IMR-90 (cell line): ENCODE data around the gene SREBF2. TPM values are rescaled to one million over a fixed set of nuclear protein-coding genes. Genes with fewer than 3 reads are reported as not detected.

Experiments used
- ATAC-seq: fragments of 200-7000 bp; cut with Tn5 transposase; 2 replicates; pipeline ENCODE4 v1.9.1; 2020; ENCODE audit warnings: low read depth, mild to moderate bottlenecking, moderate library complexity
- BruUV-seq: library from RNA; stranded (reverse); fragments of 400-500 nt; replicated peaks from 2 replicates; lab custom pipeline; 2021; lab: Mats Ljungman, UMichigan
- CTCF ChIA-PET: fragments of 300-600 bp; formaldehyde crosslinking; extraction: SDS; loops from one replicate; lab custom pipeline; 2021; ENCODE audit warnings: antibody characterized with exemption; lab: Yijun Ruan, JAX
- POLR2A ChIA-PET: fragments of 300-600 bp; sonication (Branson Sonifier 250); formaldehyde crosslinking; loops from one replicate; lab custom pipeline; 2022; ENCODE audit warnings: antibody characterized with exemption; ENCODE audit not compliant: unreplicated experiment; lab: Charles Lee
- DNase-seq: peaks from one replicate; pipeline ENCODE4 v3.0.0; 2013
- H2AFZ ChIP-seq: replicated peaks from 2 replicates; pipeline ENCODE3; 2013; ENCODE audit warnings: low read length, mild to moderate bottlenecking; ENCODE audit not compliant: poor library complexity
- H2AK5ac ChIP-seq: 2 replicates; pipeline ENCODE4 v1.6.1; 2013; ENCODE audit warnings: low read depth, low read length, inconsistent platforms
- H2AK9ac ChIP-seq: replicated peaks from 2 replicates; pipeline ENCODE3; 2013; ENCODE audit warnings: mild to moderate bottlenecking, low read depth, low read length, moderate library complexity; ENCODE audit not compliant: poor library complexity
- H2BK120ac ChIP-seq: 2 replicates; pipeline ENCODE4 v1.6.1; 2013; ENCODE audit warnings: low read depth, low read length, inconsistent platforms
- H2BK15ac ChIP-seq: 3 replicates; pipeline ENCODE4 v1.6.1; 2013; ENCODE audit warnings: low read depth, low read length, inconsistent platforms
- H2BK20ac ChIP-seq: 2 replicates; pipeline ENCODE4 v1.6.1; 2013; ENCODE audit warnings: low read depth, mild to moderate bottlenecking, inconsistent platforms, low read length, moderate library complexity
- H2BK5ac ChIP-seq: 2 replicates; pipeline ENCODE4 v1.6.1; 2013; ENCODE audit warnings: mild to moderate bottlenecking, low read depth, low read length, inconsistent platforms; ENCODE audit not compliant: poor library complexity, severe bottlenecking
- H3K14ac ChIP-seq: replicated peaks from 2 replicates; pipeline ENCODE4 v1.6.1; 2013; ENCODE audit warnings: low read depth, low read length, inconsistent platforms
- H3K18ac ChIP-seq: 2 replicates; pipeline ENCODE4 v1.6.1; 2013; ENCODE audit warnings: low read depth, low read length, control low read depth
- H3K23ac ChIP-seq: 2 replicates; pipeline ENCODE4 v1.6.1; 2013; ENCODE audit warnings: low read depth, low read length, inconsistent platforms
- H3K27ac ChIP-seq: 2 replicates; pipeline ENCODE4 v1.5.1; 2013; ENCODE audit warnings: mild to moderate bottlenecking, control low read depth, low read length; ENCODE audit not compliant: insufficient read depth
- H3K27me3 ChIP-seq: 2 replicates; pipeline ENCODE4 v1.6.1; 2013; ENCODE audit warnings: low read length; ENCODE audit not compliant: control insufficient read depth, insufficient read depth
- H3K36me3 ChIP-seq: 2 replicates; pipeline ENCODE4 v1.6.1; 2013; ENCODE audit warnings: low read length, mixed read lengths; ENCODE audit not compliant: control insufficient read depth, insufficient read depth
- H3K4ac ChIP-seq: 2 replicates; pipeline ENCODE4 v1.6.1; 2013; ENCODE audit warnings: low read depth, low read length, inconsistent platforms
- H3K4me1 ChIP-seq: 2 replicates; pipeline ENCODE4 v1.6.1; 2013; ENCODE audit warnings: low read length, mixed read lengths; ENCODE audit not compliant: control insufficient read depth, insufficient read depth
- H3K4me2 ChIP-seq: 2 replicates; pipeline ENCODE4 v1.6.1; 2013; ENCODE audit warnings: low read depth, mild to moderate bottlenecking, control low read depth, low read length, moderate library complexity
- H3K4me3 ChIP-seq: 2 replicates; pipeline ENCODE4 v1.5.1; 2013; ENCODE audit warnings: low read depth, mild to moderate bottlenecking, control low read depth, low read length, moderate library complexity; ENCODE audit not compliant: insufficient read depth
- H3K56ac ChIP-seq: 2 replicates; pipeline ENCODE4 v1.6.1; 2013; ENCODE audit warnings: low read length, inconsistent platforms; ENCODE audit not compliant: insufficient read depth; ENCODE audit errors: extremely low read depth
- H3K79me1 ChIP-seq, 2 experiments: 2 replicates each; pipeline ENCODE4 v1.6.1; 2013; ENCODE audit warnings: low read length in 2 of 2, inconsistent platforms in 1 of 2, low read depth in 1 of 2
- H3K9ac ChIP-seq: 2 replicates; pipeline ENCODE4 v1.6.1; 2013; ENCODE audit warnings: low read depth, low read length, control low read depth
- H3K9me1 ChIP-seq: 2 replicates; pipeline ENCODE4 v1.6.1; 2013; ENCODE audit warnings: low read length, inconsistent platforms; ENCODE audit not compliant: insufficient read depth
- H3K9me3 ChIP-seq: 2 replicates; pipeline ENCODE4 v1.6.1; 2013; ENCODE audit warnings: low read length; ENCODE audit not compliant: control insufficient read depth, insufficient read depth
- H4K20me1 ChIP-seq: 2 replicates; pipeline ENCODE4 v1.6.1; 2013; ENCODE audit warnings: low read length, inconsistent platforms; ENCODE audit not compliant: insufficient read depth
- H4K5ac ChIP-seq: 2 replicates; pipeline ENCODE4 v1.6.1; 2013; ENCODE audit warnings: mild to moderate bottlenecking, low read depth, low read length, control low read depth
- H4K8ac ChIP-seq, 2 experiments: 2 replicates each; pipeline ENCODE4 v1.6.1; 2013; ENCODE audit warnings: low read depth in 2 of 2, low read length in 2 of 2, control low read depth in 1 of 2, inconsistent platforms in 1 of 2
- H4K91ac ChIP-seq: 2 replicates; pipeline ENCODE4 v1.6.1; 2013; ENCODE audit warnings: low read depth, low read length, inconsistent platforms; ENCODE audit not compliant: insufficient read depth
- RCOR1 ChIP-seq: IDR thresholded peaks from 2 replicates; pipeline ENCODE4 v1.6.1; 2012; ENCODE audit warnings: mild to moderate bottlenecking, low read length, improper control_type of control experiment; ENCODE audit not compliant: insufficient replicate concordance
- WGBS, 2 experiments: methylation state at CpG; one replicate each; pipeline versions ENCODE4 v1.1.5 to v1.1.7; 2013; ENCODE audit warnings: missing lambda C conversion rate in 2 of 2; ENCODE audit not compliant: insufficient read length in 1 of 2; ENCODE audit errors: extremely low coverage in 2 of 2; 5-methylcytosine and 5-hydroxymethylcytosine counted together
- dilution Hi-C: fragments of 300-500 bp; cut with HindIII; formaldehyde crosslinking; loops from one replicate; pipeline ENCODE4 v1.14.3; 2018; ENCODE audit warnings: low sequenced_read_pairs; ENCODE audit not compliant: unreplicated experiment
- in situ Hi-C: fragments of 300-500 bp; cut with MboI; formaldehyde crosslinking; loops from 3 replicates; pipeline ENCODE4 v1.14.3; 2019; ENCODE audit warnings: low sequenced_read_pairs, inconsistent platforms, mixed read lengths
- intact Hi-C: fragments of 100-400 bp; cut with micrococcal nuclease; formaldehyde crosslinking; loops from 2 replicates; pipeline ENCODE4 v1.10.0; 2022
- polyA plus RNA-seq, 3 experiments: library from polyadenylated mRNA; depleted of rRNA; stranded (reverse); fragments of >200 nt; gene quantifications; 2 replicates each; pipeline ENCODE4 v1.2.3, GENCODE V29; 2012; ENCODE audit warnings: low replicate concordance in 1 of 3
- total RNA-seq: library from RNA; depleted of rRNA; stranded (reverse); fragments of >200 nt; gene quantifications from 2 replicates; pipeline ENCODE4 v1.2.3, GENCODE V29; 2012

Gene SREBF2
- total and polyA plus RNA-seq, 2 of the 4 experiments (the other 2 are of a cell fraction) = 8.1 to 47.4 TPM

DNA sequence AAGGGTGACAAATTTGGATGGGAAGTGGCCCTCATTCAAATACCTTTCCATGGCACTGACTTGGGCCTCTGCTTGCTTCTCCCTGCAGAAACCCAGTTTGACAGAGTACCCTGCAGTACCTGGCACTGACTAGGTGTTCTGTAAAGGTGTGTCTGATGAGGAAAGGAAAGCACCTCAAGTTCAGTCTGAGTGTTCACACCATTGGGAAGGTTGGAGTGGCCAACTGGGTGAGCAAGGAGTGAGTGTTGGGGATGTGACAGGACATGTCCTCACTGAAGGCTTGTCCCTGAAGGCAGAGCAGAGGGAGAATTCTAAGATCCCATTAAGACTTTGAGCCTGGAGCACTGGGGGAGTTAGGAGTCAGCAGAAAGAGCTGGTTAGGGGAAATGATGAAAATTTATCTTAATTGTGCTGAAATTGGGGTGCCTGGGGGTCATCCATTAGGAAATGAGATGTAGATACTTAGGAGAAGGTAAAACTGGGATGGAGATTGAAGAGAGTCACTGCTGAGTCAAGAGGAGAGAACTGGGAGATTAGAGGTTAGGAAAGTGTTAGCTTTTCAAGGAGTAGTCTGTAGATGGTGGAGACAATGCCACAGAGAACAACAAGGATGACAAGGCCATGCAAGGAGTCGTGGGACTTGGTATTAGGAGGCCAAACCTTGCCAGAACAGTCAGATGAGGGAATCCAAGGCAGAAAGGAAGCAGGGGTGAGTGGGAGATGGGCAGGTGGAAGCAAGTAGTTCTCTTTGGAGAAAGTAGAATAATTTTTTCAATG, 6.1 kb downstream of the SREBF2 start:
- DNase-seq = no peak
- intact Hi-C loops (no loop called here), in situ Hi-C loops (no loop called here), dilution Hi-C loops (no loop called here)
- Histone ChIP-seq H3K18ac (no peak overlapping the region), H2BK120ac (no peak overlapping the region), H3K9ac (no peak overlapping the region), H2AK9ac (no peak overlapping the region), H3K14ac (0 out of 2 replicates have a peak overlapping the region, but pooled peaks have one; percentile 58), H3K36me3 (peaks cover 6% of the 10 kb centered on the region), H3K27me3 (no peaks in the 10 kb centered on the region), H2AK5ac (no peak overlapping the region), H2AFZ (no peak overlapping the region), H3K56ac (no peak overlapping the region), H3K4me2 (no peak overlapping the region), H3K4me3 (no peak overlapping the region), H4K91ac (no peak overlapping the region), H4K20me1 (peaks cover 50% of the 10 kb centered on the region), H3K4ac (no peak overlapping the region), H2BK5ac (no peak overlapping the region), H3K27ac (no peak overlapping the region), H2BK20ac (no peak overlapping the region), H3K79me1 (peaks cover 32 to 79% of the 10 kb centered on the region in 2 experiments; a peak in 3 of 4 replicates), H3K23ac (no peak overlapping the region), H4K5ac (no peak overlapping the region), H2BK15ac (no peak overlapping the region), H3K4me1 (no peaks in the 10 kb centered on the region), H4K8ac (no peak overlapping the region), H3K9me3 (no peaks in the 10 kb centered on the region), H3K9me1 (peaks cover 11% of the 10 kb centered on the region)
- ATAC-seq = no peak
- ChIA-PET POLR2A (interaction anchor here (0.6 kb wide), 2 partner anchors 11 to 1662 kb away, joined by 3 to 6 read pairs; partner anchors contain the start of gene TNRC6B), CTCF (interaction anchor here (1.0 kb wide), 1 partner anchor 8 kb away, joined by 3 read pairs; no protein-coding TSS in a partner anchor)
- 89% methylated on average over 1 of the region's 1 CpG; no CpG with 5 or more reads in 1 of the 2 experiments for WGBS, 2 experiments
- TF ChIP-seq RCOR1 = no peak
- no TSS peak for BruUV-seq
